ENCODE data around the gene MAEL. TPM values are rescaled to one million over a fixed set of nuclear protein-coding genes. Genes with fewer than 3 reads are reported as not detected.

The MAEL gene
- total and polyA plus RNA-seq, 2 experiments from 2014 or later: 0.76 to 0.95 TPM

- TF ChIP-seq, protein P1, sequence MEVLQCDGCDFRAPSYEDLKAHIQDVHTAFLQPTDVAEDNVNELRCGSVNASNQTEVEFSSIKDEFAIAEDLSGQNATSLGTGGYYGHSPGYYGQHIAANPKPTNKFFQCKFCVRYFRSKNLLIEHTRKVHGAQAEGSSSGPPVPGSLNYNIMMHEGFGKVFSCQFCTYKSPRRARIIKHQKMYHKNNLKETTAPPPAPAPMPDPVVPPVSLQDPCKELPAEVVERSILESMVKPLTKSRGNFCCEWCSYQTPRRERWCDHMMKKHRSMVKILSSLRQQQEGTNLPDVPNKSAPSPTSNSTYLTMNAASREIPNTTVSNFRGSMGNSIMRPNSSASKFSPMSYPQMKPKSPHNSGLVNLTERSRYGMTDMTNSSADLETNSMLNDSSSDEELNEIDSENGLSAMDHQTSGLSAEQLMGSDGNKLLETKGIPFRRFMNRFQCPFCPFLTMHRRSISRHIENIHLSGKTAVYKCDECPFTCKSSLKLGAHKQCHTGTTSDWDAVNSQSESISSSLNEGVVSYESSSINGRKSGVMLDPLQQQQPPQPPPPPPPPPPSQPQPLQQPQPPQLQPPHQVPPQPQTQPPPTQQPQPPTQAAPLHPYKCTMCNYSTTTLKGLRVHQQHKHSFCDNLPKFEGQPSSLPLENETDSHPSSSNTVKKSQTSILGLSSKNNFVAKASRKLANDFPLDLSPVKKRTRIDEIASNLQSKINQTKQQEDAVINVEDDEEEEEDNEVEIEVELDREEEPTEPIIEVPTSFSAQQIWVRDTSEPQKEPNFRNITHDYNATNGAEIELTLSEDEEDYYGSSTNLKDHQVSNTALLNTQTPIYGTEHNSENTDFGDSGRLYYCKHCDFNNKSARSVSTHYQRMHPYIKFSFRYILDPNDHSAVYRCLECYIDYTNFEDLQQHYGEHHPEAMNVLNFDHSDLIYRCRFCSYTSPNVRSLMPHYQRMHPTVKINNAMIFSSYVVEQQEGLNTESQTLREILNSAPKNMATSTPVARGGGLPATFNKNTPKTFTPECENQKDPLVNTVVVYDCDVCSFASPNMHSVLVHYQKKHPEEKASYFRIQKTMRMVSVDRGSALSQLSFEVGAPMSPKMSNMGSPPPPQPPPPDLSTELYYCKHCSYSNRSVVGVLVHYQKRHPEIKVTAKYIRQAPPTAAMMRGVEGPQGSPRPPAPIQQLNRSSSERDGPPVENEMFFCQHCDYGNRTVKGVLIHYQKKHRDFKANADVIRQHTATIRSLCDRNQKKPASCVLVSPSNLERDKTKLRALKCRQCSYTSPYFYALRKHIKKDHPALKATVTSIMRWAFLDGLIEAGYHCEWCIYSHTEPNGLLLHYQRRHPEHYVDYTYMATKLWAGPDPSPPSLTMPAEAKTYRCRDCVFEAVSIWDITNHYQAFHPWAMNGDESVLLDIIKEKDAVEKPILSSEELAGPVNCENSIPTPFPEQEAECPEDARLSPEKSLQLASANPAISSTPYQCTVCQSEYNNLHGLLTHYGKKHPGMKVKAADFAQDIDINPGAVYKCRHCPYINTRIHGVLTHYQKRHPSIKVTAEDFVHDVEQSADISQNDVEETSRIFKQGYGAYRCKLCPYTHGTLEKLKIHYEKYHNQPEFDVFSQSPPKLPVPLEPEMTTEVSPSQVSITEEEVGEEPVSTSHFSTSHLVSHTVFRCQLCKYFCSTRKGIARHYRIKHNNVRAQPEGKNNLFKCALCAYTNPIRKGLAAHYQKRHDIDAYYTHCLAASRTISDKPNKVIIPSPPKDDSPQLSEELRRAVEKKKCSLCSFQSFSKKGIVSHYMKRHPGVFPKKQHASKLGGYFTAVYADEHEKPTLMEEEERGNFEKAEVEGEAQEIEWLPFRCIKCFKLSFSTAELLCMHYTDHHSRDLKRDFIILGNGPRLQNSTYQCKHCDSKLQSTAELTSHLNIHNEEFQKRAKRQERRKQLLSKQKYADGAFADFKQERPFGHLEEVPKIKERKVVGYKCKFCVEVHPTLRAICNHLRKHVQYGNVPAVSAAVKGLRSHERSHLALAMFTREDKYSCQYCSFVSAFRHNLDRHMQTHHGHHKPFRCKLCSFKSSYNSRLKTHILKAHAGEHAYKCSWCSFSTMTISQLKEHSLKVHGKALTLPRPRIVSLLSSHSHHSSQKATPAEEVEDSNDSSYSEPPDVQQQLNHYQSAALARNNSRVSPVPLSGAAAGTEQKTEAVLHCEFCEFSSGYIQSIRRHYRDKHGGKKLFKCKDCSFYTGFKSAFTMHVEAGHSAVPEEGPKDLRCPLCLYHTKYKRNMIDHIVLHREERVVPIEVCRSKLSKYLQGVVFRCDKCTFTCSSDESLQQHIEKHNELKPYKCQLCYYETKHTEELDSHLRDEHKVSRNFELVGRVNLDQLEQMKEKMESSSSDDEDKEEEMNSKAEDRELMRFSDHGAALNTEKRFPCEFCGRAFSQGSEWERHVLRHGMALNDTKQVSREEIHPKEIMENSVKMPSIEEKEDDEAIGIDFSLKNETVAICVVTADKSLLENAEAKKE (CRISPR knock-in tag; IDR thresholded peaks at IDR 0.05): no peak
These were observed 11.1 kb upstream of the MAEL start (continued) for GRCh38 chr1:166977951-166978350.

GRCh38 chr1:166978821-166979220 lies 10.3 kb upstream of the MAEL start:
- Histone ChIP-seq H3F3A (replicated peaks; ENCODE audit: low read depth) (no peaks in the 10 kb centered on the region; the same call in 1 of the 2 replicates), H3K4me1 (ENCODE audit: insufficient read depth) (peaks cover 11% of the 10 kb centered on the region; the same call in 1 of the 2 replicates), H3K79me2 (replicated peaks; ENCODE audit: insufficient read depth) (no peaks in the 10 kb centered on the region), H3K9me2 (ENCODE audit: insufficient read depth) (no peaks in the 10 kb centered on the region), H4K20me1 (replicated peaks; ENCODE audit: insufficient read depth) (no peaks in the 10 kb centered on the region), H3K27me3 (ENCODE audit: insufficient read depth) (peaks cover 54% of the 10 kb centered on the region), H3K4me3 (no peak overlapping the region), H3K4me2 (no peak overlapping the region), H3K36me3 (ENCODE audit: insufficient read depth) (no peaks in the 10 kb centered on the region), H3K27ac (ENCODE audit: low read depth) (no peak overlapping the region), H2AFZ (no peak overlapping the region)
- H3K36me3 Mint-ChIP-seq (ENCODE audit: low read depth): no peaks in the 10 kb centered on the region
- H3K4me3 Mint-ChIP-seq: no peak overlapping the region
- peaks cover 13% of the 10 kb centered on the region for H3K4me1 Mint-ChIP-seq
- ATAC-seq (no peak), DNase-seq (ENCODE audit: low spot score) (no peak)
- no peak overlapping the region for H3K27ac Mint-ChIP-seq
- H3K9me3 Mint-ChIP-seq: no peaks in the 10 kb centered on the region
- peaks cover 35% of the 10 kb centered on the region for H3K27me3 Mint-ChIP-seq (ENCODE audit: insufficient read depth, low read depth, poor library complexity)
- TF ChIP-seq CREB1 (CRISPR knock-in tag; IDR thresholded peaks at IDR 0.05; ENCODE audit: low read depth) (no peak), REST (IDR thresholded peaks at IDR 0.05; ENCODE audit: unreplicated experiment) (no peak), ZNF114 (CRISPR knock-in tag; IDR thresholded peaks at IDR 0.05) (no peak), EZH2 (IDR thresholded peaks at IDR 0.05; ENCODE audit: low read depth, unreplicated experiment) (no peak)
- TF ChIP-seq, protein P1 (CRISPR knock-in tag; IDR thresholded peaks at IDR 0.05): no peak
